ENCODE measurements around the gene NSDHL.

GRCh38 chrX:152913346-152913745, 82.5 kb downstream of the NSDHL start:
- TF ChIP-seq POLR2A (IDR thresholded peaks at IDR 0.05; ENCODE audit: low read depth, low read length): no peak
- no peak for TF ChIP-seq POLR2AphosphoS5 (IDR thresholded peaks at IDR 0.05; ENCODE audit: low read depth, low read length)
- no peak for TF ChIP-seq TAF1 (IDR thresholded peaks at IDR 0.05; ENCODE audit: low read depth, low read length)
- no peak for TF ChIP-seq POU2F2 (IDR thresholded peaks at IDR 0.05; ENCODE audit: low read depth, low read length)
